Measurements from ENCODE around the gene UTP25.

DNA sequence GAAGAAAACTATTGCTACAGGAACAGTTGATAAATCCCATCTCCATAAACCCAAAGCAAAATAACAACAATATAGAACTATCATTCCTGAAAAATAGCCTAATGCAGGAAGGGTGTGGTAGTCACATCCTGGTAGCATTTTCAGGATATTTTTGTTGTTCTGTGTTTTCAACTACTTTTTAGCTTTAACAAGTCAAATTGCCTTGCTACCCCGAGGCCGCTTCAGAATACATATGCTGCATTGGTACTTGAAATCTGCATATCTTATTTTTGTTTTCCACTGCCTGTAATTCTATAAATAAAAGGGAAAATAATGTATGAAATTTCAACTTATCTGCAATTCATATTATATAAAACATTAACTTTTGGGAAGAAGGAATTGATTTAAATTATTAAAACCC, 73.4 kb downstream of the UTP25 start:
- TF ChIP-seq POLR2AphosphoS5 (IDR thresholded peaks at IDR 0.05; ENCODE audit: low read depth) (no peak), EZH2 (IDR thresholded peaks at IDR 0.05; ENCODE audit: low read depth, unreplicated experiment) (no peak), JUNB (IDR thresholded peaks at IDR 0.05; ENCODE audit: unreplicated experiment) (no peak), ZNF331 (CRISPR knock-in tag; IDR thresholded peaks at IDR 0.05; ENCODE audit: low read depth) (no peak), STAT1 (IDR thresholded peaks at IDR 0.05; ENCODE audit: unreplicated experiment) (no peak), EZH2phosphoT487 (IDR thresholded peaks at IDR 0.05; ENCODE audit: unreplicated experiment) (no peak), CREB1 (CRISPR knock-in tag; IDR thresholded peaks at IDR 0.05; ENCODE audit: low read depth) (no peak)
- TF ChIP-seq, protein P1, sequence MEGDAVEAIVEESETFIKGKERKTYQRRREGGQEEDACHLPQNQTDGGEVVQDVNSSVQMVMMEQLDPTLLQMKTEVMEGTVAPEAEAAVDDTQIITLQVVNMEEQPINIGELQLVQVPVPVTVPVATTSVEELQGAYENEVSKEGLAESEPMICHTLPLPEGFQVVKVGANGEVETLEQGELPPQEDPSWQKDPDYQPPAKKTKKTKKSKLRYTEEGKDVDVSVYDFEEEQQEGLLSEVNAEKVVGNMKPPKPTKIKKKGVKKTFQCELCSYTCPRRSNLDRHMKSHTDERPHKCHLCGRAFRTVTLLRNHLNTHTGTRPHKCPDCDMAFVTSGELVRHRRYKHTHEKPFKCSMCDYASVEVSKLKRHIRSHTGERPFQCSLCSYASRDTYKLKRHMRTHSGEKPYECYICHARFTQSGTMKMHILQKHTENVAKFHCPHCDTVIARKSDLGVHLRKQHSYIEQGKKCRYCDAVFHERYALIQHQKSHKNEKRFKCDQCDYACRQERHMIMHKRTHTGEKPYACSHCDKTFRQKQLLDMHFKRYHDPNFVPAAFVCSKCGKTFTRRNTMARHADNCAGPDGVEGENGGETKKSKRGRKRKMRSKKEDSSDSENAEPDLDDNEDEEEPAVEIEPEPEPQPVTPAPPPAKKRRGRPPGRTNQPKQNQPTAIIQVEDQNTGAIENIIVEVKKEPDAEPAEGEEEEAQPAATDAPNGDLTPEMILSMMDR (conservative IDR thresholded peaks at IDR 0.05; ENCODE audit: low read depth in 2 of 2) = no peak
- TF ChIP-seq, protein P2, sequence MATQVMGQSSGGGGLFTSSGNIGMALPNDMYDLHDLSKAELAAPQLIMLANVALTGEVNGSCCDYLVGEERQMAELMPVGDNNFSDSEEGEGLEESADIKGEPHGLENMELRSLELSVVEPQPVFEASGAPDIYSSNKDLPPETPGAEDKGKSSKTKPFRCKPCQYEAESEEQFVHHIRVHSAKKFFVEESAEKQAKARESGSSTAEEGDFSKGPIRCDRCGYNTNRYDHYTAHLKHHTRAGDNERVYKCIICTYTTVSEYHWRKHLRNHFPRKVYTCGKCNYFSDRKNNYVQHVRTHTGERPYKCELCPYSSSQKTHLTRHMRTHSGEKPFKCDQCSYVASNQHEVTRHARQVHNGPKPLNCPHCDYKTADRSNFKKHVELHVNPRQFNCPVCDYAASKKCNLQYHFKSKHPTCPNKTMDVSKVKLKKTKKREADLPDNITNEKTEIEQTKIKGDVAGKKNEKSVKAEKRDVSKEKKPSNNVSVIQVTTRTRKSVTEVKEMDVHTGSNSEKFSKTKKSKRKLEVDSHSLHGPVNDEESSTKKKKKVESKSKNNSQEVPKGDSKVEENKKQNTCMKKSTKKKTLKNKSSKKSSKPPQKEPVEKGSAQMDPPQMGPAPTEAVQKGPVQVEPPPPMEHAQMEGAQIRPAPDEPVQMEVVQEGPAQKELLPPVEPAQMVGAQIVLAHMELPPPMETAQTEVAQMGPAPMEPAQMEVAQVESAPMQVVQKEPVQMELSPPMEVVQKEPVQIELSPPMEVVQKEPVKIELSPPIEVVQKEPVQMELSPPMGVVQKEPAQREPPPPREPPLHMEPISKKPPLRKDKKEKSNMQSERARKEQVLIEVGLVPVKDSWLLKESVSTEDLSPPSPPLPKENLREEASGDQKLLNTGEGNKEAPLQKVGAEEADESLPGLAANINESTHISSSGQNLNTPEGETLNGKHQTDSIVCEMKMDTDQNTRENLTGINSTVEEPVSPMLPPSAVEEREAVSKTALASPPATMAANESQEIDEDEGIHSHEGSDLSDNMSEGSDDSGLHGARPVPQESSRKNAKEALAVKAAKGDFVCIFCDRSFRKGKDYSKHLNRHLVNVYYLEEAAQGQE (IDR thresholded peaks at IDR 0.05; ENCODE audit: unreplicated experiment) = no peak
